ENCODE results near the gene CNGA4.

Gene CNGA4

GRCh38 chr11:6258571-6259081 is 19.7 kb downstream of the CNGA4 start:
- no peak for DNase-seq (ENCODE audit: low read depth)
- no peak for TF ChIP-seq CTCF (conservative IDR thresholded peaks at IDR 0.05; ENCODE audit: low read depth, low read length)
- peak overlapping the region; percentile 38 for H3K4me3 ChIP-seq (ENCODE audit: low read length)

GRCh38 chr11:6260207-6260726 is 21.4 kb downstream of the CNGA4 start:
- no peak overlapping the region for H3K4me3 ChIP-seq (ENCODE audit: low read length)
- no peak for TF ChIP-seq CTCF (conservative IDR thresholded peaks at IDR 0.05; ENCODE audit: low read depth, low read length)
- DNase-seq (ENCODE audit: low read depth), result no peak

- H3K4me3 ChIP-seq (ENCODE audit: low read length), result no peak overlapping the region
- TF ChIP-seq CTCF (conservative IDR thresholded peaks at IDR 0.05; ENCODE audit: low read depth, low read length), result no peak
- DNase-seq (ENCODE audit: low read depth), result no peak
Observed at GRCh38 chr11:6263662-6264061, 24.8 kb downstream of the CNGA4 start.

GRCh38 chr11:6268820-6269219 is 29.9 kb downstream of the CNGA4 start:
- no peak for DNase-seq (ENCODE audit: low read depth)
- TF ChIP-seq CTCF (conservative IDR thresholded peaks at IDR 0.05; ENCODE audit: low read depth, low read length), result no peak
- no peak overlapping the region for H3K4me3 ChIP-seq (ENCODE audit: low read length)

- DNase-seq (ENCODE audit: low read depth), result no peak
- no peak overlapping the region for H3K4me3 ChIP-seq (ENCODE audit: low read length)
- no peak for TF ChIP-seq CTCF (conservative IDR thresholded peaks at IDR 0.05; ENCODE audit: low read depth, low read length)
Observed at GRCh38 chr11:6269994-6270393, 31.1 kb downstream of the CNGA4 start.

- no peak for DNase-seq (ENCODE audit: low read depth)
Observed at GRCh38 chr11:6270584-6271246, 31.8 kb downstream of the CNGA4 start.

More at GRCh38 chr11:6270584-6271246, 31.8 kb downstream of the CNGA4 start:
- TF ChIP-seq CTCF (conservative IDR thresholded peaks at IDR 0.05; ENCODE audit: low read depth, low read length), result no peak
- H3K4me3 ChIP-seq (ENCODE audit: low read length), result no peak overlapping the region
